ENCODE data around the gene FBXO36. TPM values are rescaled to one million over a fixed set of nuclear protein-coding genes. Genes with fewer than 3 reads are reported as not detected.

FBXO36 gene
- total and polyA plus RNA-seq, 2 experiments from 2014 or later = 5.8 to 7.6 TPM

- no peaks in the 10 kb centered on the region for H3K4me1 ChIP-seq (ENCODE audit: insufficient read depth)
- Mint-ChIP-seq H3K27ac (no peak overlapping the region), H3K36me3 (ENCODE audit: low read depth) (no peaks in the 10 kb centered on the region), H3K27me3 (ENCODE audit: insufficient read depth, low read depth, poor library complexity) (peaks cover 4% of the 10 kb centered on the region), H3K4me3 (no peak overlapping the region), H3K4me1 (0 out of 3 replicates have a peak, but pooled peaks cover 2% of the 10 kb centered on the region), H3K9me3 (no peaks in the 10 kb centered on the region)
- DNase-seq (ENCODE audit: low spot score) (no peak), ATAC-seq (no peak)
- H3K79me2 ChIP-seq (replicated peaks; ENCODE audit: insufficient read depth) = no peaks in the 10 kb centered on the region
- no peaks in the 10 kb centered on the region for H3K27me3 ChIP-seq (ENCODE audit: insufficient read depth)
- no peaks in the 10 kb centered on the region for H3K36me3 ChIP-seq (ENCODE audit: insufficient read depth)
- no peaks in the 10 kb centered on the region for H3F3A ChIP-seq (replicated peaks; ENCODE audit: low read depth)
- no peak overlapping the region for H3K27ac ChIP-seq (ENCODE audit: low read depth)
- H3K4me3 ChIP-seq = no peak overlapping the region
- TF ChIP-seq JUNB (IDR thresholded peaks at IDR 0.05; ENCODE audit: unreplicated experiment) (no peak), ETS1 (IDR thresholded peaks at IDR 0.05) (no peak), REST (IDR thresholded peaks at IDR 0.05; ENCODE audit: unreplicated experiment) (no peak)
- H4K20me1 ChIP-seq (replicated peaks; ENCODE audit: insufficient read depth) = no peaks in the 10 kb centered on the region; the same call in 1 of the 2 replicates
- H2AFZ ChIP-seq = no peak overlapping the region
- no peak overlapping the region for H3K4me2 ChIP-seq
- no peaks in the 10 kb centered on the region for H3K9me2 ChIP-seq (ENCODE audit: insufficient read depth)
These were observed 127.8 kb downstream of the FBXO36 start for GRCh38 chr2:230050136-230050535.

GRCh38 chr2:230052299-230052698 lies 130.0 kb downstream of the FBXO36 start:
- Mint-ChIP-seq H3K4me3 (no peak overlapping the region), H3K27ac (no peak overlapping the region), H3K4me1 (0 out of 3 replicates have a peak, but pooled peaks cover 2% of the 10 kb centered on the region), H3K36me3 (ENCODE audit: low read depth) (no peaks in the 10 kb centered on the region), H3K9me3 (no peaks in the 10 kb centered on the region), H3K27me3 (ENCODE audit: insufficient read depth, low read depth, poor library complexity) (peaks cover 2% of the 10 kb centered on the region)
- Histone ChIP-seq H3K36me3 (ENCODE audit: insufficient read depth) (no peaks in the 10 kb centered on the region), H2AFZ (no peak overlapping the region), H4K20me1 (replicated peaks; ENCODE audit: insufficient read depth) (no peaks in the 10 kb centered on the region; the same call in 1 of the 2 replicates), H3K4me2 (no peak overlapping the region), H3K4me1 (ENCODE audit: insufficient read depth) (no peaks in the 10 kb centered on the region), H3K79me2 (replicated peaks; ENCODE audit: insufficient read depth) (no peaks in the 10 kb centered on the region), H3K27me3 (ENCODE audit: insufficient read depth) (no peaks in the 10 kb centered on the region), H3K9me2 (ENCODE audit: insufficient read depth) (no peaks in the 10 kb centered on the region), H3K4me3 (no peak overlapping the region), H3F3A (replicated peaks; ENCODE audit: low read depth) (no peaks in the 10 kb centered on the region), H3K27ac (ENCODE audit: low read depth) (no peak overlapping the region)
- no peak for TF ChIP-seq NANOG (IDR thresholded peaks at IDR 0.05; ENCODE audit: borderline replicate concordance)
- TF ChIP-seq REST (IDR thresholded peaks at IDR 0.05; ENCODE audit: unreplicated experiment) = no peak
- no peak for ATAC-seq
- DNase-seq (ENCODE audit: low spot score) = no peak
